ENCODE measurements around the gene CCL13. TPM values are rescaled to one million over a fixed set of nuclear protein-coding genes. Genes with fewer than 3 reads are reported as not detected.
"Not testable (repeated sequence)": the region's sequence is repeated elsewhere in the genome, so short reads cannot be mapped to it uniquely, and the experiment has no call there.

Gene CCL13
- total and polyA plus RNA-seq, 12 donors = 0.17 to 17.6 (median 2.0) TPM

DNA sequence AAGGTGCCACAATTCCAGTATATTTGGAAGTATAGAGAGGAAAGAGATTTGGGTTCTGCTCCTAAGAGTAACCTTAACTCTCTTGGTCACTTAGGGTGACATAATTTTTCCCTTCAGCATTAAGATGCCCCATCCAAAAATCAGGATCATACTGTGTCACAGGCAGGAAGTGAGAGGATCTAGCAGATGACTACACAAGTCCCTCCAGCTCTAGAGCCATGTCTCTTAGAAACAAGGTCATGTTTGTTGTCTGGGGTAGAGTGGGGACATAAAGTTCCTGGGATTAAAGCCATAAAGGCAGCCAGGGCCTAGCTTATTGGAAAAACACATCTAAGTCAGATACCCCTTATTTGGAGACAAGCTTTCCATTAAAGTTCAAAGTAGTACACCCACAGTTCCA lies 34.3 kb upstream of the CCL13 start:
- H3K9me3 ChIP-seq (replicated peaks in 1 of 3) = no peaks in the 10 kb centered on the region
- no peak for DNase-seq
- intact Hi-C loops (cut with DNase I) = no loop called here
- no peak overlapping the region for H3K27ac ChIP-seq
- no peaks in the 10 kb centered on the region for H3K36me3 ChIP-seq (replicated peaks in 1 of 2)
- peaks cover 0 to 7% of the 10 kb centered on the region in 2 donors for H3K4me1 ChIP-seq (replicated peaks in 1 of 2)
- H3K4me3 ChIP-seq = no peak overlapping the region
- peaks cover 3% of the 10 kb centered on the region for H3K27me3 ChIP-seq
- TF ChIP-seq, protein P1, sequence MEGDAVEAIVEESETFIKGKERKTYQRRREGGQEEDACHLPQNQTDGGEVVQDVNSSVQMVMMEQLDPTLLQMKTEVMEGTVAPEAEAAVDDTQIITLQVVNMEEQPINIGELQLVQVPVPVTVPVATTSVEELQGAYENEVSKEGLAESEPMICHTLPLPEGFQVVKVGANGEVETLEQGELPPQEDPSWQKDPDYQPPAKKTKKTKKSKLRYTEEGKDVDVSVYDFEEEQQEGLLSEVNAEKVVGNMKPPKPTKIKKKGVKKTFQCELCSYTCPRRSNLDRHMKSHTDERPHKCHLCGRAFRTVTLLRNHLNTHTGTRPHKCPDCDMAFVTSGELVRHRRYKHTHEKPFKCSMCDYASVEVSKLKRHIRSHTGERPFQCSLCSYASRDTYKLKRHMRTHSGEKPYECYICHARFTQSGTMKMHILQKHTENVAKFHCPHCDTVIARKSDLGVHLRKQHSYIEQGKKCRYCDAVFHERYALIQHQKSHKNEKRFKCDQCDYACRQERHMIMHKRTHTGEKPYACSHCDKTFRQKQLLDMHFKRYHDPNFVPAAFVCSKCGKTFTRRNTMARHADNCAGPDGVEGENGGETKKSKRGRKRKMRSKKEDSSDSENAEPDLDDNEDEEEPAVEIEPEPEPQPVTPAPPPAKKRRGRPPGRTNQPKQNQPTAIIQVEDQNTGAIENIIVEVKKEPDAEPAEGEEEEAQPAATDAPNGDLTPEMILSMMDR (IDR thresholded peaks at IDR 0.05) = no peak
- TF ChIP-seq POLR2A (IDR thresholded peaks at IDR 0.05) = no peak

DNA sequence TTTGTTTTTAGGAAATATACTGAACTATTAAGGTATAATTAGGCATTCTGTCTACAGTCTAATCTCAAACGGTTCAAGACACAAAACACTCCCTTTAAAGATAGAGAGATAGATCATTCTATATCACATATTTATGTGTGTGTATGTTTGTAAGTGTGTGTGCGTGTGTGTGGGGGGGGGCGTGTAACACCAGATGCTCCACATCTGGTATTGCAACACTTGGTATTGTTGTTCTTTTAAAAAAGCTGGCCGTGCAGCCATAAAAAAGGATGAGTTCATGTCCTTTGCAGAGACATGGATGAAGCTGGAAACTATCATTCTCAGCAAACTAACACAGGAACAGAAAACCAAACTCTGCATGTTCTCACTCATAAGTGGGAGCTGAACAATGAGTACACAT lies 28.7 kb upstream of the CCL13 start:
- H3K27ac ChIP-seq; intact Hi-C loops (cut with DNase I): not testable (repeated sequence)
- 33 to 56% (median 45%) methylated on average over 4 of the region's 4 CpGs for WGBS, 4 donors

DNA sequence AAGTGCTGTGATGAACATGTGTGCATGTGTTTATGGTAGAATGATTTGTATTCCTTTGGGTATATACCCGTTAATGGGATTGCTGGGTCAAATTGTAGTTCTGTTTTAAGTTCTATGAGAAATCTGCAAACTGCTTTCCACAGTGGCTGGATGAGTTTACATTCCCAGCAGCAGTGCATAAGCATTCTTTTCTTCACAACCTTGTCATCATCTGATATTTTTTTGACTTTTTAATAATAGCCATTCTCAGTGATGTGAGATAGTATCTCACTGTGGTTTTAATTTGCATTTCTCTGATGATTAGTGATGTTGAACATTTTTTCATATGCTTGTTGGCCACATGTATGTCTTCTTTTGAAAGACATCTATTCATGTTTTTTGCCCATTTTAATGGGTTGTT lies 18.6 kb upstream of the CCL13 start:
- Histone ChIP-seq H3K4me1 (replicated peaks in 1 of 2) (no peaks in the 10 kb centered on the region), H3K27ac (no peak overlapping the region), H3K4me3 (no peak overlapping the region), H3K36me3 (replicated peaks in 1 of 2) (no peaks in the 10 kb centered on the region), H3K27me3 (peaks cover 5% of the 10 kb centered on the region), H3K9me3 (replicated peaks in 1 of 3) (no peaks in the 10 kb centered on the region)
- intact Hi-C loops (cut with DNase I) = no loop called here
- no peak for TF ChIP-seq POLR2A (IDR thresholded peaks at IDR 0.05)
- TF ChIP-seq, protein P1 (IDR thresholded peaks at IDR 0.05) = no peak
- 54 to 67% (median 57%) methylated on average over 1 of the region's 1 CpG for WGBS, 4 donors
- DNase-seq = no peak

More for the DNA sequence above, 28.7 kb upstream of the CCL13 start:
- not testable (repeated sequence) for DNase-seq; H3K9me3 ChIP-seq (replicated peaks in 1 of 3); H3K4me1 ChIP-seq (replicated peaks in 1 of 2); H3K27me3 ChIP-seq; H3K4me3 ChIP-seq; H3K36me3 ChIP-seq (replicated peaks in 1 of 2)

DNA sequence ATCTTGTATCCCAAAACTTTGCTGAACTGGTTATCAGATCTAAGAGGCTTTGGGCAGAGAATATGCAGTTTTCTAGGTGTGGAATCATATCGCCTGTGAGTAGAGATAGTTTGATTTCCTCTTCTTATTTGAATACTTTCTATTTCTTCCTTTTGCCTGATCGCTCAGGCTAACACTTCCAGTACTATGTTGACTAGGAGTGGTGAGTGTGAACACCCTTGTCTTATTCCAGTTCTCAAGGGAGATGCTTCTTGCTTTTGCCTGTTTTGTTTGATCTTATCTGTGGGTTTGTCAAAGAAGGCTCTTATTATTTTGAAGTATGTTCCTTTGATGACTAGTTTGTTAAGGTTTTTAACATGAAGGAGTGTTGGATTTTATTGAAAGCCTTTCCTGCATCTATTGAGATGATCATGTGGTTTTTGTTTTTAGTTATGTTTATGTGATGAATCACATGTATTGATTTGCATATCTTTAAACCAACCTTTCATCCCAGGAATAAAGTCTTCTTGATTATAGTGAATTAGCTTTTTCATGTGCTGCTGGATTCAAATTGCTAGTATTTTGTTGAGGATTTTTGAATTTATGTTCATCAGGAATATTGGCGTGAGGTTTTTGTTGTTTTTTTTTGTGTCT lies 17.0 kb upstream of the CCL13 start:
- no peaks in the 10 kb centered on the region for H3K36me3 ChIP-seq (replicated peaks in 1 of 2)
- 74 to 85% (median 81%) methylated on average over 3 of the region's 3 CpGs for WGBS, 4 donors
- H3K4me3 ChIP-seq = no peak overlapping the region
- H3K4me1 ChIP-seq (replicated peaks in 1 of 2) = no peaks in the 10 kb centered on the region
- TF ChIP-seq, protein P1 (IDR thresholded peaks at IDR 0.05) = no peak
- TF ChIP-seq POLR2A (IDR thresholded peaks at IDR 0.05) = no peak
- no peaks in the 10 kb centered on the region for H3K9me3 ChIP-seq (replicated peaks in 1 of 3)
- no peak overlapping the region for H3K27ac ChIP-seq
- peaks cover 5% of the 10 kb centered on the region for H3K27me3 ChIP-seq
- no peak for DNase-seq
- intact Hi-C loops (cut with DNase I) = no loop called here

DNA sequence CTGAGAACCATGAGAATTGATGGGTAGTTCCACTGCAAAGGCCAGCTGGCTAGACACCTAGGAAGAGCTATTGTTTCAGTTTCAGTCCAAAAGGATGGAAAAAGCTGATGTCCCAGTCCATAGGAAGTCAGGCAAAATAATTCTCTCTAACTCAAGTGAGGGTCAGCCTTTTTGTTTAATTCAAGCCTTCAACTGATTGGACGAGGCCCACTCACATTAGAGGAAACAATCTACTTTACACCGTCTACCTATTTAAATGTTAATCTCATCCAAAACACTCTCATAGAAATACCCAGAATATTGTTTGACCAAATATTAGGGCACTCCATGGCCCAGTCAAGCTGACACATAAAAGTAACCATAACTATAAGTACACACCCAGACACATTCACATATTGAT lies 14.4 kb upstream of the CCL13 start:
- Histone ChIP-seq H3K4me3 (no peak overlapping the region), H3K36me3 (replicated peaks in 1 of 2) (no peaks in the 10 kb centered on the region), H3K4me1 (replicated peaks in 1 of 2) (no peaks in the 10 kb centered on the region), H3K9me3 (replicated peaks in 1 of 3) (no peaks in the 10 kb centered on the region), H3K27ac (no peak overlapping the region), H3K27me3 (peaks cover 5% of the 10 kb centered on the region)
- no peak for DNase-seq
- WGBS, 4 donors = 82 to 87% (median 85%) methylated on average over 2 of the region's 2 CpGs
- no peak for TF ChIP-seq POLR2A (IDR thresholded peaks at IDR 0.05)
- TF ChIP-seq, protein P1 (IDR thresholded peaks at IDR 0.05) = no peak
- intact Hi-C loops (cut with DNase I) = no loop called here

All from adrenal gland (tissue), 12 donors.